Middle frontal gyrus (tissue), 1 donor: ENCODE measurements around the gene RMDN3.

Source experiments
- DNase-seq: peaks from one replicate; pipeline ENCODE4 v3.0.0-alpha.2; 2015; ENCODE audit warnings: low spot score; ENCODE audit errors: extremely low spot score

RMDN3 gene

DNA sequence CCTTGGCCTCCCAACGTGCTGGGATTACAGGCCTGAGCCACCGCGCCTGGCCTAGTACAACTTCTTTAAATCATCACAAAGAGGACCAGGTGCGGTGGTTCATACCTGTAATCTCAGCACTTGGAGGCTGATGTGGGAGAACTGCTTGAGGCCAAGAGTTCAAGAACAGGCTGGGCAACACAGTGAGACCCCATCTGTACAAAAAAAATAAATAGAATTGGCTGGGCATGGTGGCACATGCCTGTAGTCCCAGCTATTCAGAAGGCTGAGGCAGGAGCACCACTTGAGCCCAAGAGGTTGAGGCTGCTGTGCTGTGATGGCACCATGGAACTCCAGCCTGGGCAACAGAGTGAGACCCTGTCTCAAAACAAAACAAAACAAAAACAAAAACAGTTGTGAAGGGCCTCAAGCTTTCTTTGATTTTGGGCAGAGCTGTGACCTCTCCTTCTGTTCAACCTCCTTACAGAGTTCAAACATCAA is 5.9 kb downstream of the RMDN3 start:
- no peak for DNase-seq

DNA sequence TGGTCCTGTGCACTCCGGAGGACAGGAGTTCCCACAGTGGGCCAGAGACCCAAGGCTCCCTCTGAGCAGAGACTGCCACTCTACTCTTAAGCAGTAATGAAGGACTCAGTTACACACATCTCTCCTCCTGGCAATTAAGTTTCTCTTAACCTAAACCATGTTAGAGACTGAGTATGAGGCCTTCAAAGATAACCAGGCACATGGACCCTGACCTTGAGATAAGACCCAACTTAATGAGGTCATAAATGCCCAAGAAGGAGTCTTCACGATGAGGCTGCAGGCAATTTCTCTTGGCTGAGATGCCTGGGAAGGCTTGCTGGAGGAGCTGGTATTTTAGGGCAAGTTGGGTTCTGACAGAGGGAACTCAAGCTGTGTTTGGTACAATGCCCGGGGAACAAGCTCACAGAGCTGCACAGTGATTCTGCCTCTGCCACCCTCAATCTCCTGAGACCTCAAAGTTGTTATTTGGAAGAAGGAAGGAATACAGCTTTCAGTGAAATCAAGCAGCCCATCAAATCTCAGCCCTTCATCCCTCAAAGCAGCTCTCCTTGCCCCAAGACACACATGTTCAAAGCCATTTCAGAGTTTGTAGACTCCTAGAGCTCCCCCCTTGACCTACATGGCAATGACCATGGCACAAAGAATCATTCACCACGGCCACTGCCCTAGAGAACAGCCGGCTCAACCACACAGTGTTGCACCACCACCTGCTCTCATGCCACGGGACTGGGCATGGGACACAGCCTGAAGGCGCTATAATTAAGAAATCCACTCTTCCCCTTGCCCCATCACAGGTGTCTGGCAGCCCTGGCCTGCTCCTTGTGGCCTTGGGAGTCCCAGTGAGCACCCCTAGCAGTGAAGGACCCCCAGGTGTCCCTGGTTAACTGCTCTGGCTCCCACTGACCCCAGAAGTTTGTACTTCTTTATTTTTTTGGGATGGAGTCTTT is 7.1 kb downstream of the RMDN3 start:
- no peak for DNase-seq

DNA sequence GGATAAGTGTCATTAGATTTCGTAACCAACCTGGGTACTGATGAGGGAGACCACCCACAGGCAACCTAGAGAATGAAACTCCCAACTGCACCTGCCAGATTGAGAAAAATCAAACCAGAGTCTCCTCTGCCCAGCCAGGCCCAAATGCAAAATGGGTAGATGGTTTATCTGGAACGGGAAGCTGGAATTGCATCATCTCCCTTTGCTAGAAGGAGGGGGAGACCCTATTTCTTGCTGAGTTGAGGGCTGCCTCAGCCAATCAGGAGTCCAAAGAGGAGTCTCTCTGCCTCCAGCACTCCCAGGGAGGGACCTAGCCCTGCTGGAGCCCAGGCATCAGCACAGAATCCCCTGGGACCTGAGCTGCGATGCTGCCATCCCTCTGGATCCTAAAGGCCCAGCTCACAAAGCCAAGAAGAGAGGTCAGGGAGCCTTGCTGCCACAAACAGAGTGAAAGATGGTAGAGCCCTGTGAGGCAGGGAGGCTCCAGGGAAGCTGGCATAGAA is 8.1 kb downstream of the RMDN3 start:
- DNase-seq: no peak

DNA sequence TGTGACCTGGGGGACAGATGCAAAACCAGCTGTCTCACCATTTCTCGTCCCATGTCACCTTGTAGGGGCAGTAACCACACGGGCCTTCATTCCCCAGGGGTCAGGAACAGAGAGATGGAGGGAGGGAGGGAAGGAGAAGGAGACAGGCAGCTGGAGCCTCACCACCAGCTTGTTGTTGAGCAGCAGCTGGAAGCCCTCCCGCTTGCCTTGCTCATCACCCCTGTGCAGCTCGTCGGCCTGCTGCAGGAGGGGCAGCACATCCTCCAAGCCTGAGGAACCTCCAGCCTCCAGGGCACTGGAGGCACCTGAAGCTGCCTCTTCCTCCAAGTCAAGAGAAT is 10.3 kb downstream of the RMDN3 start:
- DNase-seq: no peak

DNA sequence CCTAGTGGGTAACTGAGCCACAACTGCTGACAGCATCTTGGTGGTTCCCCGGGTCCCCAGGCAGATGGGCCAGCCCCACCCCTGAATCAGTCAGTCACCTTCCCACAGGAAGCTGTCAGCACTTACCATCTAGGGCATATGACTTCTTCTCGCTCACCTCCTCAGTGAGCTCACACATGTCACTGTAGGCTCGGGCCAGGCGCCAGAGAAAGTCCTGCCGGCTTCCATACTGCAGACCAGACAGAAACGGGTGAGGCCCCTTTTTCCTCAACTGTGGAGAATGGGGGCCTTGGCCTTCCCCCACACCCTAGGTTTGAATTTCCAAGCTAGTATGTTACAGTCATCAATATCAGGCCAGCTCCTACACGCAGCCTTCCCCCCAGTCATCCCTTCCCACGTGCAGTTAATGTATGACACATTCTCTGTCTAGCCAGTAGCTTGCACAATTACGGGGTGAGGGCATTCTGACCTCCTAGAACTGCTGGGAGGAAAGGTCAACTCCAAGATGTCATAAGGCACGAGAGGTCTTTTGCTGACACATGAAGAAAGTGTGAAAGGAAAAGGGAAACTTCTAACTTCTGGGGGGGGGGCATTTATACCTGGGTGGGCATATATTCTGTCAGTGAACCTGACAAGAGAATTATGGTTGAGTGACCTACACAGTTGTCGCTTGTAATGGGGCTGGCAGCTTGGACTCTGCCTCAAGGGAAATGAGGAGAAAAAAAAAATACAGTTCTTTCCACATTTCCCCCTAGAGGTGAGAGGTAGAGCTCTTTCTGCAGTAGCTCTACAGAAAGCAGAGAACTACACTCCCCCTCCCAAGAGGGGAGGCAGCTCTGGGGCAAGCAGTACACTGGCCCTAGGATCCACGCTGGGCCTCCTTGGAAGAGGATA is 10.9 kb downstream of the RMDN3 start:
- DNase-seq: no peak

DNA sequence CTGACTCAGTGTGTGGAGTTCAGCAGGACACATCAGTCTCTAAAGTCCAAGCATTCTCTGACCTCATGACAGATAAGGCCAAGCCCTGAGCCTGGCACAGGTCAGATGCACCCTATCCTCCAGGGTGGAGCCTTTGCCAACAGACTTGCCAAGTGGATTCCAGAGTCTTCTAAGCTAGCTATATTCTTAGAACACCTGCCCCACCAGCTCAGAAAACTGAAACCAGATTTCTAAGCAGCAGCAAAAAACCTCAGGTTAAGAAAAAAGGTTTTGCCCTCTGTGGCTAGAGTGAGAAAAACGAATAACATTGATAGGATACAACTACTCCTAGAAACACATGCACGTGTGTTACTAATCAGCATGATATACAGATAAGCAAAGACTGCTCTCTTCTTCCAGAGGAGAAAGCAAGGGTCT is 11.6 kb downstream of the RMDN3 start:
- DNase-seq: no peak

DNA sequence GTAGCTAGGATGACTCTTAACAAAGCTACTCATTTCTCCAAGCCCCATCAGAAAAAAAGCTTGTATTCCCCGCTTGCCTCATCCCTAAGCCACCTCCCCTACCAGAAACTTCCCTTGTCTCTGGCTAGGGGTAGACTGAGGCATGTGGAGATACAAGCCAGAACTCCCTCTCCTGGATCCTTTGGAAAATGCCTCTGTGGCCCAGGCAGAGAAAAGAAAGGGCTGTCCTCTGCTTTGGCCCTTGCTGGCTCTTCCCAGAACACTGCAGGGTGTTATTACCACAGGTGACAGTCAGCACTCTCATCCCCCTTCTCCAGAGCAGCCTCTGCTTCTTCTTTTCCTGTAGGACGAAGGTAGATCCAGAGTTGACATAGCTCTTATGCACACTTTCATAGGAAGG is 15.2 kb downstream of the RMDN3 start:
- DNase-seq: no peak

DNA sequence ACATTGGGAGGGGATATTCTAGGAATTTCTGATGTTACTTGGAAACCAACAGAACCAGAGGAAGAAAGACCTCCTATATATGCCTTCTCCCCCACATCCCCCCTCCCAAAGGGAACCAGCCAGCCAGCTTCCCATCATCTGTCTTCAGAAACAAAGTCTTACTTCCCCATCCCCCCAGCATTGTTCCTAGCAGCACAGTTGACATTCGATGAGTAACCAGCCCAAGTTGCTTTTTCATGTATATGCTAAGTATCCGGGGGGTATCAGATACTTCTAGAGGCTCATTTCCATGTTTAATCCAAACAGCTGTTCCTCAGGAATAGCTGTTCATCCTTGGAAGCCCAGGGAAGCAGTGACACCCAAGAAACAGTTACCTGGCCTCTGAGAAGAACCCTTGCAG is 16.0 kb downstream of the RMDN3 start:
- DNase-seq: no peak

DNA sequence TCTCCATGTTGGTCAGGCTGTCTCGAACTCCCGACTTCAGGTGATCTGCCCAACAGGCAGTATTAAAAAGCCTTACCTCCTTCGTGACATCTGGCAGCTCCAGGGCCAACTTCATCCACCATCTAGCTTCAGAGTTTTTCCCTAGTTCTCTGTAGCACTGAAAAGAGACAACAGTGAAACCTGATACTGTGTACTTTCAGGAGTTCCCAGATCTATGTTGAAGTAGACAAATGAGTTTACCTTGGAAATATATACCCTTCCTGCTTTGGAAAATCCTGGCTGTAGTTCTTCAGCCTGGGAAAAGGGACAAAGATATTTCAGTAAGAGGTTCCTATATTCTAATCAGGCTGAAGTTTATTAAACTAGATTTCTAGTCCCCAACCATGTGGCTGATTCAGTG is 18.0 kb downstream of the RMDN3 start:
- DNase-seq: no peak

DNA sequence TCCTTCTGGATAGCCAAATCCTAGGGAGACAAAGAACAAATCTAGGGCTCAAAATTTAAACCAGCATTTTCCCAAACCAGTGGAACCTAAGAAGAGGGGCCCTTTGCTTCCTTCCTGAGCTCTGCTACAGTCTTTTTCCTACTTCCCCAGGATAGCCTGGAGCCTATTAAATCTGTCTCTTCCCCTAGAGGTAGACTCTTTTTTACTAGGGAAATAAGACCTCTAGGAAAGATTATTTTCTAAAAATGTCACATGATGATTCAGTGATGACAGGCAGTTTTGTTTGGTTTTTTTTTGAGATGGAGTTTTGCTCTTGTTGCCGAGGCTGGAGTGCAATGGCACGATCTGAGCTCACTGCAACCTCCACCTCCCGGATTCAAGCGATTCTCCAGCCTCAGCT is 18.5 kb downstream of the RMDN3 start:
- no peak for DNase-seq

DNA sequence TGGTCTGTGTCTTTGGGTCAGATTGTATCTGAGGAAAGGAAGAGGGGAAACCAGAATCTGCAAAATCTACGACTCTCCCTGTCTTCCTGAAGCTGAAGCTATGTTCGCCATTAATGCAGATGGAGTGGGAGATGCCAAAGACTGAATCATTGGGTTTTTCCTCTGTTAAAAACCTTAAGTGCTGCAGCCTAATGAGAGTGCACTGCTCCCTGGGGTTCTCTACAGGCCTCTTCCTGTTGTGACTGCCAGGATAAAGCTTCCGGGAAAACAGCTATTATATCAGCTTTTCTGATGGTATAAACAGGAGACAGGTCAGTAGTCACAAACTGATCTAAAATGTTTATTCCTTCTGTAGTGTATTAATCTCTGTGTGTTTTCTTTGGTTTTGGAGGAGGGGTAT is 24.0 kb downstream of the RMDN3 start:
- no peak for DNase-seq

DNA sequence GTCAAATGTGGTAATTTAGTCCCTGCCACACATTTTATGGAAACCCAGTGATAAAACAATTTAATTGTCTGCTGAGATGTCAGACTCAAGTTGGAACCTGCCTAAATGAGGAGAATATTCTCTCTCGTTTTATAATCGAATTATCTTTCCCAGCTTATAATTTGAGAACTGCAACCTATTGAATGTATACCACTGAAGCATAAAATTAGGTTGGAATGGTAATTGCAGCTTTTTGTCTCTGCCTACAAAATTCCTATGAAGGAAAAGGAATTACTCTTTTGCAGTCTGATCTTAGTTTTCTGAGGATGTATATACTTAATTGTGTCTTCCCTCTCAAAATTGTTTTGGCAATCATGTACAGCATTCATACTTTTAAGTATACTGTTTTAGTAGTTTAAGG is 31.1 kb downstream of the RMDN3 start:
- no peak for DNase-seq

DNA sequence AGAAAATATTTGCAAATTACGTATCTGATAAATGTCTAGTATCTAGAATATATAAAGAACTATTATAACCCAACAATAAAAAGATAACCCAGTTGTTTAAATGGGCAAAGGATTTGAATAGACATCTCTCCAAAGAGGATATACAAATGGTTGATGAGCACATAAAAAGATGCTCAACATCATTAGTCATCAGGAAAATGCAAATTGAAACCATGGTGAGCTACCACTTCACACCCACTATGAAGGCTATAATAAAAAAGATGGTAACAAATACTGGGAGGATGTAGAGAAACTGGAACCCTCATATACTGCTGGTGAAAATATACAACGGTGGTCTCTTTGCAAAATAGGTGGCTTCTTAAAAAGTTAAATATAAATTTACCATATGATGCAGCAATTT is 32.1 kb downstream of the RMDN3 start:
- no peak for DNase-seq

DNA sequence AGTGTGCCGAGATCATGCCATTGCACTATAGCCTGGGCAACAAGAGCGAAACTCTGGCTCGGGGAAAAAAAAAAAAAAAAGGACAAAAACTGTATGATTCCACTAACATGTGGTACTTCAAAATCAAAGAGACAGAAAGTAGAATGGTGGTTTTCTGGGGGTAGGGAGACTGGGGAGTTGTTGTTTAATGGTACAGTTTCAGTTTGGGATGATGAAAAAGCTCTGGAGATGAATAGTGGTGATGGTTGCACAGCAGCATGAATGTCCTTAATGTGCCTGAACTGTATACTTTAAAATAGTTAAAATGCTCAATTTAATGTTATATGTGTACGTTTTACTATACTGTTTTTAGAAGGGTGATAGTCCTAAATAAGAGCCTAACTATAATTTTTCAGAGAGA is 32.7 kb downstream of the RMDN3 start:
- DNase-seq: no peak

DNA sequence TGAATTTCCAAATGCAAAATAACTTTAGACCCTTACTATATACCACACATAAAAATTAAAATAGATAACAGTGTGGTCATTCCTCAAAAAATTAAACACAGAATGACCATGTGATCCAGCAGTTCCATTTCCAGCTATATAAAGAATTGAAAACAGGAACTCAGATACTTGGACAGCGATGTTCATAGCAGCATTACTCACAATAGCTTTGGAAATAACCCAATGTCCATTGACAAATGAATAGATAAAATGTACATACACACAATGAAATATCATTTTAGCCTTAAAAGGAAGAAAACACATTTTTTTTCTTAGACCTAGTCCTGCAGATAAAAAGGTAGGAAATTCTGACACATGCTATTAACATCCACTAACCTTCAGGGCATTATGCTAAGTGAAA is 33.4 kb downstream of the RMDN3 start:
- no peak for DNase-seq

DNA sequence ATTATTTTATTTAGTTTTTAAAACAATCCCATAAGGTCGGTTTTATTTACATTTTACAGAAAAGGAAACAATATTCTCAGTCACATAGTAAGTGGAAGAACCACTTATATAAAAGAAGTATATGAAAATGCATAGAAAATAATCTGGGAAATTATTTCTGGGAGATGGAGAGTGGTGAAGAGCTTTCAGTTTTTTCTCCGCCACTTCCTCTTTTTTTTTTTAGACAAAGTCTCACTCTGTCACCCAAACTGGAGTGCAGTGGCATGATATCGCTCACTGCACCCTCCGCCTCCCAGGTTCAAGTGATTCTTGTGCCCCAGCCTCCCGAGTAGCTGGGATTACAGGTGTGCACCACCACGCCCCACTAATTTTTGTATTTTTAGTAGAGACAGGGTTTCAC is 38.9 kb downstream of the RMDN3 start:
- DNase-seq: no peak

DNA sequence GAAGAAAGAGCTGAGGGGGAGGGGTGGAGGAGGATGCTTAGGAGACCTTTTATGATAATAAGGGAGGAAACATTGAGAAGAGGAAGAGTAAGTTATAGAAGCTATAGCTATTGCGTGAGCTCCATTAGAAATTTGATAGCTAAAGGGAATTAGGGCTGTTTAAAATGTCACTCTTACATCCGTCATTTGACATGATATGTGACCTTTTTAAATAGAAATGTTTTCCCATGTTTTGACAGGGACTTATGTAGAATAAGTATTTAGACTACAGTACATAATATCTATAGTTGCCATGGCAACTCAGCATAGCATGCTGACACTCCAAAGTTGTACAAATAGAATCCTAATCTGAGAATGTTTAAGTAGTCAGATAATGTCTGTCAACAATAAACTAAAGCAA is 40.9 kb downstream of the RMDN3 start:
- no peak for DNase-seq

DNA sequence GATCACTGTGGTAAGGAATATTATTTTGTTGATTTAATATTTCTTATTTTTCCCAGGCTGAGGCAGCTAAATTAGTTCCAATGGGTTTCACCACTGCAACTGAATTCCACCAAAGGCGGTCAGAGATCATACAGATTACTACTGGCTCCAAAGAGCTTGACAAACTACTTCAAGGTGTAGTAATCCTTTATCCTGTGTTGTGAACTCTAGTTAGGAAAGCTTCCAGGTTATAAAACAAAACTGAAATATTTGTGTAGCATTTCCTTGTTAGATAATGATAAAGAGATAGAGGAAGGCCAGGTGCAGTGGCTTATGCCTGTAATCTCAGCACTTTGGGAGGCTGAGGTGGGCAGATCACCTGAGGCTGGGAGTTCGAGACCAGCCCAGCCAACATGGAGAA is 48.9 kb downstream of the RMDN3 start:
- no peak for DNase-seq

DNA sequence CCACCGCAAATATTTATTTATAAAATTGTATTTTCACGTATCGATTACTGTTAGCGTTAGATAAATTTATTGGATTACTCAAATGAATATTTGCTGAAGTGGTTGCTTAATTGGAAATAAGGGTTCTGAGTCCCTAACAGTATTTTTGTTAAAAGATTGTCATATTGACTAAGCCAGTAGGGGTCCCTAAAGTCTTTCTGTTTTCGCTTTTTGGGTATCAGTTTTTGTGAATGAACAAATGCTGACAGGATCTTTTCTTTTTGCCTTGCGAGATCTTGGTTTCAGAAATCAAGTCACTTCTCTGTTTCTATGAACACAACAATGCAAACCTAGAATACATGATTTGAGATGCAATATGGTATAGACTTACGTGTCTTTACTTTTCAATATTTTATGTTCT is 53.0 kb downstream of the RMDN3 start:
- no peak for DNase-seq

DNA sequence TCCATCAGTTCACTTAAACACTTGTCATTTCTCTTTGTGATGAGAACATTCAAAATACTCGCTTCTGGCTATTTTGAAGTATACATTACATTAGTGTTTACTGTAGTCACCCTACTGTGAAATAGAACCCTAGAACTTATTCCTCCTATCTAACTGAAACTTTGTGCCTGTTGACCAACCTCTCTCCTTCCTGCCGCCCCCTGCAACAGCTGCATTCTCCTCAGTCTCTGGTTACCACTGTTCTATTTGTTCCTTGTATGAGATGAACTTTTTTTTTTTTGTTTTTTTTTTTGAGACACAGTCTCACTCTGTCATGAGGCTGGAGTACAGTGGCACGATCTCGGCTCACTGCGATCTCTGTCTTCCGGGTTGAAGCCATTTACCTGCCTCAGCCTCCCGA is 57.1 kb downstream of the RMDN3 start:
- DNase-seq: no peak

DNA sequence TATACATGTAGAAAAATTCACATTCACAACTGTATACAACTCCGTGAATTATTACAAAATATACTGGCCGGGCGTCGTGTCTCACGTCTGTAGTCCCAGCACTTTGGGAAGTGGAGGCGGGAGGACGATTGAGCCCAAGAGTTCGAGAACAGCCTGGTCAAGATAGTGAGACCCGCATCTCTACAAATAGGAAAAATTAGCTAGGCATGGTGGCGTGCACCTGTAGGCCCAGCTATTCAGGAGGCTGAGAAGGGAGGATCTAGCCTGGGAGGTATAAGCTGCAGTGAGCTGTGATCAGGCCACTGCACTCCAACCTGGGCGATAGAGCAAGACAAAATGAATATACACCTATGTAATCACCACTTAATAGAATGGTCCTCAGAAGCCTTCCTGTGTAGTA is 58.8 kb downstream of the RMDN3 start:
- DNase-seq: no peak

DNA sequence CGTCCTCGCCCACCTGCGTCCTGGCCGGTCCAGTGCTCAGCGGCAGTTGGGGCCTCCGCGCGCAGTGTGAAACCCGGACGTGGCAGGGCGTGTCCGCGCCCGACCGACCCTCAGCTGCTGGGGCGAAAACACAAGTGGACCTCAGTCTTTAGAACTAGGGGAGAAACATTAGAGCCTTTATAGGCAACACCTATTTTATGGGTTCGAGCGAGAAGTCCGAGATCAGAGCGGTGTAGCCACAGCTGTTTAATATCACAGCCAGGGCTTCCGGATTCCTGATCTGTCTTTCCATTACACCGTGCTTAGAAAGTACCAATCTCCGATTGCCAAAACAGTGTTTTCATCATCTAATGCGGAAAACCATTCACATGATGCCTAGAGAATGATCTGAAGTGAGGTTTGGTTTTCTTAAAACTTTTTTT is 59.6 kb downstream of the RMDN3 start:
- DNase-seq: no peak
